ENCODE measurements around the gene PGLYRP4.
"Not testable (repeated sequence)": the region's sequence is repeated elsewhere in the genome, so short reads cannot be mapped to it uniquely, and the experiment has no call there.

PGLYRP4 gene

DNA sequence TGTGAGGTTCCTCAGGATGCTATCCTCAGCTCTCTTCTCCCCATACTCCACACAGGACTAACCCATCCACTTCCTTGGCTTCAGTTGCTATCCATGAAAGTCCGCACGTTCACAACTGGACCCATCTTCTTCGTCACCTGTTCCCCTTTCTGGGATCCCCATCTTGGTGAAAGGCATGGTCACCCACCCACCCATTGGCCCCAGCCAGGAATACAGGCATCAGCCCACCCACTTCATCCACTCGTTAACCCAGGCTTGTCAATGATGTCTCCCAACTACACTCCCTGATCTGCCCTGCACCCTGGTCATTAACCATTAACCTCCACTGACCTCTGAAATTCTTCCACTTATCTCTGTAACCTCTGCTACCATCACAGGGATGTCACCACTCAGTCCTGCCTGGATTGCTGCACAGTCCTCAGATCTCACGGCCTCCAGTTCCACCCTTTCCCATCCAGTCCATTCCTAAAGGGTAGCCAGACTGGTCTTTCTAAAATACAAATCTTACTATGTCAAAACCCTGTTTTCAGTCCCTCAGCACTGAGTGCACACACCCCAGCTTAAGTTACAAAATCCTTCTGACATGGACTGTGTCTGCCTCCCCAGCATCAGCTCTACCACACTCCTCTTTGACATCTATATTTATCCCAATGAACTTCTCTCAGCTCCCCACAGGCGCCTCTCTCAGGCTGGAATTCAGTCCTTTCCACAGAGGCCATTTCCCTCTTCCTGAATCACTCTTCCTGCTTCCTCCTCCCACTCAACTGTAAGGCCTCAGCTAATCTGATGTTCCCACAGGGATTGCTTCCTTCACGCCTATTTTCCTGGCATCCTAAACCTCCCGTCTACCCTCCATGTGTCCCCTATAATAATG, 10.4 kb downstream of the PGLYRP4 start:
- no peak for DNase-seq (ENCODE audit: low spot score)

DNA sequence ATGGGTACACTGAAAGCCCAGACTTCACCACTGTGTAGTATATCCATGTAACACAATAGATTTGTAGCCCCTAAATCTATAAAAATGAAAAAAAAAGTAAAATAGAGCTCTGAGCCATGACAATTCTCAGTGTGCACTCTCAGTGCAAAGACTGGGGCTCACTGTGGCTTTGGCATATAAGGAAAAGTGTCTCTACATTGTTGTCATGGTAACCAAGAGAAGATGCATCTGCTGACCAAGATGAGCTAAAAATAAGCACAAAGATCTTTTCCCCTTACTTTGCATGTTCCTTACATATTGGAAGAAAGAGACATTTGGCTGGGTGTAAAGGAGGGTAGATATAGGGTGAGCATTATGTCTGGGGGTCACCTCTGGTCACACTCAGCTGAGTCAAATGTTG, 12.0 kb downstream of the PGLYRP4 start:
- no peak for DNase-seq (ENCODE audit: low spot score)

DNA sequence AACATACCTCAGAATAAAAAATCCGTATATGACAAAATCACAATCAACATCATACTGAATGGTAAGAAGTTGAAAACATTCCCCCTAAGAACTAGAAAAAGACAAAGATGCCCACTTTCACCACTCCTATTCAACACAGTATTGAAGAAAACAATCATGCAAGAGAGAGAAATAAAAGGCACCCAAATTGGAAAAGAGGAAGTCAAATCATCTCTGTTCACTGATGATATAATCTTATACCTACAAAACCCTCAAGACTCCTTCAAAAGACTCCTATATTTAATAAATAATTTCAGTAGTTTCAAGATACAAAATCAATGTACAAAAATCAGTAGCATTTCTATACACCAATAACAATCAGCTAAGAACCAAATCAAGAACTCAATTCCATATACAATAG, 14.7 kb downstream of the PGLYRP4 start:
- no peak for DNase-seq (ENCODE audit: low spot score)

DNA sequence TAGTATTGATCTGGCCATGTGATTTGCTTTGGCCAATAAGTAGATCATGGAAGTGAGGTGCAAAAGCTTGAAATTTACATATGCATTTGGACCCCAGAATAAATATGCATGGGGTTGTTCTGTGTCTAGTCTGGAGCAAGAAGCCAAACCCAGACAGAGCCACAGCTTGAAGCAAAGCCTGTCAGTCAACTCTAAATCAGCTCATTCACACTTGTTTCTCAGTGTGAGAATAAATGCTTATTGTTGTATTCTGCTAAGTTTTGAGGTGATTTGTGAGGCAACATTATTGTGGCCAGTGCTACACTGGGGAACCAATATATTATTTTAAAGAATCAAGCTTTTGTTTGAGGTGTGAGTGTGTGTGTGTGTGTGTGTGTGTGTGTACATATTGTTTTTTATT, 23.7 kb downstream of the PGLYRP4 start:
- DNase-seq (ENCODE audit: low spot score) = no peak

DNA sequence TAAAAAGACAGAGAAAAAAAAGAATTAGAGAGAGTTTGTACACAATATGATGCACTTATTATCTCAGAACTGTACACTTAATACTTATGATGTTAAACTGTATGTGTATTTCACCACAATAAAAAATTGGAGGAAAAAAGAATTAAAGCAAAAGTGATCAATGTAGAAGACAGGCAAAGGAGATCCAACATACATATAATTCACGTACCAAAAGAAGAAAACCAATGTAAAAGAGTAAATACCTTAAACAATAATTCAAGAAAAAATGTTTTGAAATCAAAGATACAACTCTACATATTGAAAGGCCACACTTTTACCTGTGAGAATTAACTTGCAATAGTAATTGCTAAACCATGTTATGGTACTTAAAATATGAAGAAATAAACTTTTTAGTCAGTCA, 26.1 kb downstream of the PGLYRP4 start:
- DNase-seq (ENCODE audit: low spot score) = no peak

DNA sequence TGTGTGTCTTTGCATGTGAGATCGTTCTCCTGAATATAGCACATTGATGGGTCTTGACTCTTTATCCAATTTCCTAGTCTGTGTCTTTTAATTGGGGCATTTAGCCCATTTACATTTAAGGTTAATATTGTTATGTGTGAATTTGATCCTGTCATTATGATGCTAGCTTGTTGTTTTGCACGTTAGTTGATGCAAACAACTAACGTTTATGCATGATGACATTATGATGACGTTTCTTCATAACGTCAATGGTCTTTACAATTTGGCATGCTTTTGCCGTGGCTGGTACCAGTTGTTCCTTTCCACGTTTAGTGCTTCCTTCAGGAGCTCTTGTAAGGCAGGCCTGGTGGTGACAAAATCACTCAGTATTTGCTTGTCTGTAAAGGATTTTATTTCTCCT, 30.5 kb downstream of the PGLYRP4 start:
- DNase-seq (ENCODE audit: low spot score) = not testable (repeated sequence)

DNA sequence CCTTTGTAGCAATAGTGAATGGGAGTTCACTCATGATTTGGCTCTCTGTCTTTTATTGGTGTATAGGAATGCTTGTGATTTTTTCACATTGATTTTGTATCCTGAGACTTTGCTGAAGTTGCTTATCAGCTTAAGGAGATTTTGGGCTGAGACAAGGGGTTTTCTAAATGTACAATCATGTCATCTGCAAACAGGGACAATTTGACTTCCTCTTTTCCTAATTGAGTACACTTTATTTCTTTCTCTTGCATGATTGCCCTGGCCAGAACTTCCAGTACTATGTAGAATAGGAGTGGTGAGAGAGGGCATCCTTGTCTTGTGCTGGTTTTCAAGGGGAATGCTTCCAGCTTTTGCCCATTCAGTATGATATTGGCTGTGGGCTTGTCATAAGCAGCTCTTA, 32.6 kb downstream of the PGLYRP4 start:
- not testable (repeated sequence) for DNase-seq (ENCODE audit: low spot score)

DNA sequence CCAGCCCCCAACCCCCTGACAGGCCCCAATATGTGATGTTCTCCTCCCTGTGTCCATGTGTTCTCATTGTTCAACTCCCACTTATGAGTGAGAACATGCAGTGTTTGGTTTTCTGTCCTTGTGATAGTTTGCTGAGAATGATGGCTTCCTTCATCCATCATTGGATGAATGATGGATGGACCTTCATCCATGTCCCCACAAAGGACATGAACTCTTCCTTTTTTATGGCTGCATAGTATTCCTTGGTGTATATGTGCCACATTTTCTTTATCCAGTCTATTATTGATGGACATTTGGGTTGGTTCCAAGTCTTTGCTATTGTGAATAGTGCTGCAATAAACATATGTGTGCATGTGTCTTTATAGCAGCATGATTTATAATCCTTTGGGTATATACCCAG, 34.3 kb downstream of the PGLYRP4 start:
- DNase-seq (ENCODE audit: low spot score) = not testable (repeated sequence)

DNA sequence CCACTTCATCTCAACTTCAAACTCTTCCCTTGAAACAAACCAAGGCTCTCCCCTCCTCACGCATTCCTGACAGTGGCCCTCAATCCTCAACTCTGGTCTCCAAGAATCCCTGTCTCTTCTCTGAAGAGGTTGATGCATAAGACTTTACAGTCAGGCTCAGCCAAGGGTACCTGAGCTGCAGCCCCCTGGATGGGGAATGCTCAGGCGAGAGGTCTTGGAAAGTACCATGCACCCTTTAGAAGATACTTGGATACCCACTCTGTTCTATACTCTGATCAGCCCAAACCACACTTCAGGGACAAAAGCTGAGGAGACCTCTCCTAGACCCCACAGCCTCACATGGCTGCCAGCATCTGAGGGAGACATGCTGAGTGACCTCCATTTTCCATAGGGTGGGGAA, 35.4 kb downstream of the PGLYRP4 start:
- no peak for DNase-seq (ENCODE audit: low spot score)

DNA sequence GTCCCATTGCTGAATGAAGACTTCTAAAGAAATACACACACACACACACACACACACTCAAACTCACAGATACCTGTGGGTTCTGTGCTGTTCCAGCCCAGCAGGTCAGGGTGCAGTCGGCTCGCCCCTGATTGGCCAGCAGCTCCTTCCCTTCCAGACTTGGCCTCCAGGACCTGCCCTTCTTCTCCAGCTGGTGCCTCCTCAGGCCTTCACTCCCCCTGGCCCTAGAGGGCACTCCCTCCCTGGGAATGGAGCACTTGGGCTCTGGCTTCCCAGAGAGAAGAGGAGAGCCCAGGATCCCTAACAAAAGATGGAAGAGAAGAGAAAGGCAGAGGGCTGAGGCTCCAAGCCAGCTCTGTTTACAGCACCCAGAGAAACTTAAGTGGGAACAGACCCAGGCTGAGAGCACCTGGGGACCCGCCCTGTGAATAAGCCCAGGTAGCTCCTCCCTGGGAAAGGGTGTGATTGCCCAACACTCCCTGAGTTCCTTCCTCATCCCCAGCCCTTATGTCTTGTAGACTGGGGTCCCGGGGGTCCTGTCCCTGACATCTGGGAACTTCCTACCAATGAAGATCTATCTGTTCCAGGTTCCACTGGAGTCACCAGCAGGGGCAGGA, 36.0 kb downstream of the PGLYRP4 start, which contains the start of gene PGLYRP3:
Gene PGLYRP3, minus strand, starts transcription at position 383 of the 617 bp plus-strand sequence. CDS start 2,287 bp downstream, outside the sequence.
- no peak for DNase-seq (ENCODE audit: low spot score)

DNA sequence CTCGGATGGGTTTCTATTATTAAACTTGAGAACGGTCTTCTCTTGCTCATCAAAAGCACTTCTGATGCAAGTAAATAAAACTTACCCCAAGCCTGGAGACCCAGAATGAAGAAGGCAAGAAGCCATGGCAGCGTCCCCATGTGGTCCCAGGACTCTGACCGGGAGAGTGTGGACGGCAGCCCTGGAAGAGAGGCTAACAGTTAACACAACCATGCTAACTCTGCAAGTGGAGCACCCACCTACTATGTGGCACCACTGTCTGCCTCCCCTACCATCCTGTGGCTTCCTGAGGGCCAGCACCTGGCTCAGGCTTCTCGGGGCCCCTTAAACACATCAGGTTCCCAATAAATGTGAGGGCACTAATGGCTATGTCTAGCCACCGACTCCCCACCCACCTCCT, 38.1 kb downstream of the PGLYRP4 start:
- no peak for DNase-seq (ENCODE audit: low spot score)

DNA sequence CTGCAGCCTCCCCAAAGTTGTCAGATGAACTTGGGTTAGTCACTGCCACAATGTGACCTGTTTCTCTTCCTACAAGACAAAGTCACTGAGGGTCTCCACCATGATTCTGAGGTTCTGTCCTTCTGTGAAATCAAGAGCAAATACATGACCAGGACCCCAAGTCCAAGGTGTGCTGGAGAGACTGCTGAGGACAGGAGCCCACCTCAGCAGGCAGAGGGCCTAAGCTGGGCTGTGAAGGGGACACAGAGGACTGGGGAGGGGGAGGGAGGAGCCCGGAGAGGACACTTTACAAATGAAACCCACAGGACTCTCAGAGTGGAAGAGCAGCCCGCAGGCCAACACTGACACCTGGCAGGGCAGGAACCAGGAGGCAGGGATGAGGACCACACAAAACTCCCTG, 39.2 kb downstream of the PGLYRP4 start:
- DNase-seq (ENCODE audit: low spot score) = no peak

DNA sequence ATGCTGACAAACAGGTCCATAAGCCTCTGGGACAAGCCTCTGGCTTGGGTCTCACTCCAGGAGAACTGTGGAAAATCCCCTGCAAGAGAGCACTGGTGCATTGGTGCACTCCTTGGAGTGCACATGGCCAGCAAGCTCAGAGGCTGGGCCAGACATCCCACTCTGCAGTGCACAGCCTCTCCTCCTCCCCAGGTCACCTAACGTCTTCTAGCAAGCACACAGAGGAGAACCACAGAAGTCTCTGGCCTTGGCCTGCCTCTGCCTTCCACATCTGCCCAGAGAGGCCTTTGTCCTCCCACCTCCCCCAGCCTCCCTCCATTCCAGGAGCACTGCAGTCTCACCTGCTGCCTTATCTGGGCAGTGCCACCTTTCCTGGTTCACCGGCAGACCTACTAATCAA, 40.1 kb downstream of the PGLYRP4 start:
- DNase-seq (ENCODE audit: low spot score) = no peak

DNA sequence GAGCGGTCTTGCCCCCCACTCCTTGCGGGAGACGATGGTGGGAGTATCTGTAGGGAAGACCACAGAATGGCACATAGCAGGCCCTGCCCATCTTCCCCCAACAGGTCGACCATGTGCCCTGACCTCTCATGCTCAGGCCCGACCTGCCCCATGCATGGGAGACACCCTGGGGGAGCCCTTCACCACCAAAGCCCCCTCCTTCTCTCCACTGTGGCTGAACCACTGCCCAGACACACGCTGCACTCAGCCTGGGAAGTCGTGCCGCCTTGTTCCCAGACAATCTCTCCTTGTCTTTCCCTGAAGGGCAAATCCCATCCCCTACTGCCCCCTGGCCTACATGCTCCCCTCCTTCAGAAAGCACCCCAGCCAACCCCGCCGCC, 41.4 kb downstream of the PGLYRP4 start:
- no peak for DNase-seq (ENCODE audit: low spot score)

DNA sequence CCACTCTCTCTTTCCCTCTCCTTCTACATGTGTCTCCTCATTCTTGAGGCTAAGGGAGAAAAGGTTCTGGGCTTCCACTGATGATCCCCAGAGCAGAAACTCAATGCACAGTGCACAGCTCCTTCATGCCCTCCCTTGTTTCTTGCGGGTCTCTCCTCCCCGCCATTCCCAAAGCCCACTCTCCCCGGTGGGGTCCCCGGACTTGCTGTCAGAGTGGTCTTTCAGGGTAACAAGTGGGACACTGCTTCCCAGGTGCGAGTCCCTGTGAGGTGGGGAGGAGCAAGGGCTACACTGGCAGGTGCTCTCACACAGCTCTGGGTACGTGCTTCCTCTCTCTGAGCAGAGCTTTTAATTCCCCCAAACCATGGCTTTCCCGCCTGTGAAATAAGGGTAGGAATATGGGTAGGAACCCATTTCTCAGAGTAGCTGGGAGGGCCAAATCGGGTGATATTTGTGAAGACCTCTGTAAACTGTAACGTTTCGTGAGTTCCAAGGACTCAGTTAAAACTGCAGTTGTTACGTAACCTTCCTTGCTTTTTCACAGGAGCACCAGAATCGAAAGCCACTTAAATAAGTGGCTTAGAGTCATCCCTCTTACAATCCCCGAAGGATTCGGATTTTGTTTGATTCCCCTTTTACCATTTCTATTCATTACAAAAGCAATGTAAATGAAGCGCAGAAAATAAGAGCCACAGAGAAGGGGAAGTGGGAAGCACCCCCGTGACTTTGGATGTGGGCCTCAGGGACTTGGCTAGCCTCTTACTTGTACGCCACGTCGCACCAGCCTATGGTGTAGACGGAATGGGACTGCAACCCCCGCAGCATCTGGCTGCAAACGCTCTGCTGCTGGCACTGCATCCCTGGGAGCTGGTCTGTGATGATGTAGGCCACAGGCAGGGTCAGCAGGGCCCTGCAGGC, 42.1 kb downstream of the PGLYRP4 start:
- no peak for DNase-seq (ENCODE audit: low spot score)

DNA sequence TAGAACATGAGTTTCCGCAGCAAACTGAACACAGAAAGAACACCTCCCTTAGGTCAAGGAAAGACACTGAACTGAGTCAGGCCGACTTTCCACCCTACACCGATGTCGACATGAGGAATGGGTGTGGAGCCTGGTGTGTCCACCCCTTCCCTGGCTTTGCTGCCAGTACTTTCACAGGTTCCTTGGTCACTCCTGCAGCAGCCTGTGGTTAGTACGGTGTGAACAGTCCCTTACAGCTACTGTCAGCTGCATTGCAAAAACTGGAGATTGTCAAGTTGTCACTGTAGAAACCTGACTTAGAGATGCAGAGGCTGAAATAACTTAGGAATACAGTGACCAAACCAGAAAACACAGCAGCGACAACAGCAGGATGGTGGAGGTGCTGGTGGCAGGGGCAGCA, 43.0 kb downstream of the PGLYRP4 start:
- no peak for DNase-seq (ENCODE audit: low spot score)

DNA sequence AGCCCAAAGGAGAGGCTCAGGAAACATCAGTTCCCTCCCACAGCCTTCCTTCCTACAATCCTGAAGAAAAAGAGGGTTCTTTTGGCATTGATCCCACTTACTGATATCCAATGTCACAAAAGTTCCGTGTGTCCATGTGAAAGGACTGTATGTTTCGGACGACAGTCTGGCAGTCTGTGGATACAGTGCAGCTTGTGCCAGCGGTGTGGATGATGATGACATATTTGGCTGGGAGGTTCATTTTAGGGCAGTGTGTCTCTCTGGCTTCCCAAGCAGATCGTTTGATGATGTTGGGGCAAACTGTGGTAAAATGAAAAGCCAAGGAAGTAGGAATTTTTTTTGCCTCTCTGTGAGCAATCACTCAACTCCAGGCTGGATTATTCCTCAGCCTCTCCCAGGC, 46.3 kb downstream of the PGLYRP4 start:
- DNase-seq (ENCODE audit: low spot score) = no peak

DNA sequence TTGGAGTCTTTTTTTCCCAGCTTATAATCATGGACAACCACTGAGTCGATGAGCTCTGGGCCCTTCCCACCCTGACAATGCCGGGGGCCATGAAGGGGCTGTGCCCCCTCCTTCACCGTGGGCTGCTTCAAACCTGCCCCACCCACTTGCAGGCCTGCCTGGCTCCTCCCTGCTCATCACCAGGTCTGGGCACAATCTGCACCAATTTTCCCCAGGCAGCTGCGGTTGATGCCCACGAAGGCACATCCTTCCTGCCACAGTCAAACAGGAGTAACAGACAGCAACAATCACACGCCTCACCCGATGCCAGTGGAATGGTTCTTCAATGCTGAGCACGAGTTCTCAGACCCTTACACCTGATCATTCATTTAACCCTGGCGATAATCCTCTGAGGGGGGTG, 54.8 kb downstream of the PGLYRP4 start:
- DNase-seq (ENCODE audit: low spot score) = no peak

DNA sequence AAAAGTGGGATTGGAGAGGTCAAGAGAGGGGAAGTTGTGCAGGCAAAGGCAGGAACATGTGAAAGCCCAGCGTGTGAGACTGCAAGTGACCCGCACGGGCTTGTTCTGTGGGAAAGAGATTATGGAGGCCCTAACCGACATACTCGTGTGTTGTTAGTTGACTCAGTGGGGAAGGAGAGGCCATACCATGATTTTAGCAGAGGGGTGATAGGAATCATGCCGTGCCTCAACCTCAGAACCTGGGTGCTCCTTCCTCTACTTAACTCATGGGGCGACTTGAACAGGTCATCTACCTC, 55.2 kb downstream of the PGLYRP4 start:
- DNase-seq (ENCODE audit: low spot score) = no peak

DNA sequence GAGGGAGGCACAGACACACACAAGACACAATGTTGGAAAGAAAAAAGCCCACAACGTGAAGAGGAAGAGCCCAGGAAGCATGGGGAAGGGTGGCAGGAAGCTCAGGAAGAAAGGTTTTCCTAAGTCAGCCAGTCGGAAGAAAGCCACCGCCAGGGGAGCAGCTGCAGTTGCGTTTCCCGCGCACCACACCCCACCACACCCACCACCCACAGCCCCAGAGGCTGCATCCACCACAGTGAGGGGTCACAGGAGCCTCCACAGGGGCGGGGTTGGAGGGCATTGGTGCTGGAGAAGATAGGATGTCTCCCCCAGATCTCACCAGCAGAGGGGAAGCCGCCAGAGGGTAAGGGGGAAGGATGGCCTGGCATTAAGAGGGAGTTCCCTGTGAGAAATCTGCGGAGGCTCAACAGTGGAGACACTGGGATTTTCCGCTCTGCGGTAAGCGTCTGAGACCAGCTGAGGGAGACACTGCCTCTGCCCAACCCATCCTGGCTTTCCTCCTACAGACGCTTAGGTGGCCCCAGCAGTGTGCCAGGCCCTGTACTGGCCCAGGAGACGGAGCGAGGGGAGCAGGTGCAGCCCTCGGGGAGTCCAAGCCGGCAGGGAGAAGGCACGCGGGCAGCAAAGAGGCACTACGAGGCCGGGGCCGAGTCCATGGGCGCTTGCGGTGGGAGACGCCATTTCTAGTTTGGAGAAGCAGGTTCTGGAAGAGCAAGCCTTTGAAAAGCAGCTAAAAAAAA, 55.7 kb downstream of the PGLYRP4 start:
- DNase-seq (ENCODE audit: low spot score) = no peak

DNA sequence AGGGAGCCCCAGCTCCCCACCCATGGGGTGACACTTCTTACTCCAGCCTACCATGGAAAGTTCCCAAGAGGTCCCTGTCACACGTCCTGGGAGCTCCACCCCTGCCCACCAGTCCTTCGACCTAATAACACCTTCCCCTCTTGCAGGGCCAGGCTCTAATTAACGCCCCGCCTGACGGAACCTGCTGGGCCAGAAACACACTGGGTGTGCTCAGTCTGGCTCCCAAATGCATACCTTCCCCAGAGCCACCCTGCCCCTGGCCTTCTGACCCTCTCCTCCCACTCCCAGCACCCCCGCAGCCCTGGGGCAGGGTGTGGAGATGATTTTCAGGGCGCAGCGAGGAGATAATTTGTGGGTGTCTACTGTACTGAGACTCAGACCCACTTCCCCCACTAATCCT, 56.5 kb downstream of the PGLYRP4 start:
- no peak for DNase-seq (ENCODE audit: low spot score)

DNA sequence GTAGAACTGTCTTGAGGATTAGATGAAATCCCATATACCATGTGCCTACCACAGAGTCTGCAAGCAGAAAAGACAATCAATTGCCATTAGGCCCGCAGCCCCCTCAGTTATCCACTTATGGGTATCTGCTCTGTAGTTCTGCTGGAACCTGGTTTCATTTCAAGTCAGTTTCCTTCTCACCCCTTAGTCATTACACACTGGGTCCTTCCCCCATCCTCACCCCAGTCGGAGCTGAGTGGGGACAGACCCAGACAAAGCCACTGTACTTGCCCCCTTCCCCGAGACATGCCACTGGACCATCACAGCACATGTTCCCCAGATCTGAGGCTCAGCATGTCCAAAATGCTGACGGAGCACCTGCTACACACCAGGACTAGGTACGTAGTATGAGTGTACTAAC, 57.1 kb downstream of the PGLYRP4 start:
- no peak for DNase-seq (ENCODE audit: low spot score)
